ES-I3 (cell line): ENCODE measurements around the gene NUB1.

Source experiments
- H3K36me3 ChIP-seq: 2 replicates; pipeline ENCODE4 v1.6.1; 2013; ENCODE audit warnings: mild to moderate bottlenecking, low read length, control low read depth, moderate library complexity; ENCODE audit not compliant: insufficient read depth
- H3K4me1 ChIP-seq: 2 replicates; pipeline ENCODE4 v1.6.1; 2013; ENCODE audit warnings: mild to moderate bottlenecking, control low read depth, low read length; ENCODE audit not compliant: insufficient read depth
- H3K9ac ChIP-seq: 2 replicates; pipeline ENCODE4 v1.6.1; 2013; ENCODE audit warnings: low read depth, mild to moderate bottlenecking, low read length, moderate library complexity
- H3K9me3 ChIP-seq: 2 replicates; pipeline ENCODE4 v1.6.1; 2013; ENCODE audit warnings: mild to moderate bottlenecking, low read length, moderate library complexity; ENCODE audit not compliant: control insufficient read depth, insufficient read depth

Gene NUB1

GRCh38 chr7:151371266-151371665 is 29.7 kb downstream of the NUB1 start:
- Histone ChIP-seq H3K4me1 (no peaks in the 10 kb centered on the region), H3K9ac (no peak overlapping the region), H3K9me3 (no peaks in the 10 kb centered on the region), H3K36me3 (no peaks in the 10 kb centered on the region; the same call in 1 of the 2 replicates)

DNA sequence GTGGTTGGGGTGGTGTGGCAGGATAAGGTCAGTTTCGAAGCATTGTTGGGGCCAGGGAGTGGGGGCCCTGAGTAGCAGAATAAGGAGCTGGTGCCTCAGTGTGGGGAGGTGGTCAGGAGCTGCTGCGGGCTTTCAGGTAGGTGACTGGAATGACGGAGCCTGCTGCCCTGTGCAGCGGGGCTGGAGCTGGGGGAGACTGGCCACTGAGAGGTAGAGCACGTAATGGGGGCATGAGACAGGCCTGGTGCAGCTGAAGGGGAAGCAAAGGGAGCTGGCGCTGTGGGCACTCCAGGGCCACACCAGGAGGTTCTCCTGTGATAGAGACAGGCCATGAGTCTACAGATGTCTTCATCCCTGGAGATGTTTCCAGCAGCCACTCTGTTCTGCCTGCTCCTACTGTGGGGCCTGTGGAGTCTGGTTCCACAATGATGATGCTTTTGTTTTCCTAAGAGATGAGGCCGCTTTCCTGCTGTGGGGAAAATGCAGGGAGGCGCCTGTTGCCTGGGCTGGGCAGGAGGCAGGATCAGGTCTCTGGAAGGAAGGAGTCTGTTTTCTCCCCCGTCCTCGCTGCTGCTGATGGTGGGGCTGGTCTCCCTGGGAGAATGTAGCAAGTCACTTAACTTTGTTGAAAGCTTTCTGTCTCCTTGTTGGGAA is 31.1 kb downstream of the NUB1 start:
- Histone ChIP-seq H3K36me3 (no peaks in the 10 kb centered on the region; the same call in 1 of the 2 replicates), H3K9ac (no peak overlapping the region), H3K4me1 (no peaks in the 10 kb centered on the region), H3K9me3 (no peaks in the 10 kb centered on the region)

GRCh38 chr7:151373599-151373998 is 32.0 kb downstream of the NUB1 start:
- no peaks in the 10 kb centered on the region for H3K4me1 ChIP-seq
- no peaks in the 10 kb centered on the region; the same call in 1 of the 2 replicates for H3K36me3 ChIP-seq
- no peaks in the 10 kb centered on the region for H3K9me3 ChIP-seq
- no peak overlapping the region for H3K9ac ChIP-seq

DNA sequence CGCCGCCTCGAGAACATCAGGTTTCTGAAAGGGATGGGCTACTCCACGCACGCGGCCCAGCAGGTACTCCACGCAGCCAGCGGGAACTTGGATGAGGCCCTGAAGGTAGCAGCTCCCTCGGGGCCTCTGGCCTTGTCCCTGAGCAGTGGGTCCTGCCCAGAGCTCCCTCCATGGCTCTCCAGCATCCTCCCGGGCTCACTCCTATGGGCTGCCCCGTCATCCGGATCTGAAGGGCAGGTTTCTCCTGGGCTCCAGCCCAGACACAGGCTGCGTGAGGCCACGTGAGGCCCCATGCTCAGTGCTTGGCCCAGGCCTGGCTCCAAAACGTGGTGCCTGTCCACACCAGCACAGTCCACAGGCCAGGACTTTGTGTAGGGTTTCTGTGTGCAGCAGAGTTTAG is 32.5 kb downstream of the NUB1 start:
- H3K36me3 ChIP-seq, result no peaks in the 10 kb centered on the region
- no peaks in the 10 kb centered on the region for H3K4me1 ChIP-seq
- no peaks in the 10 kb centered on the region for H3K9me3 ChIP-seq
- no peak overlapping the region for H3K9ac ChIP-seq

DNA sequence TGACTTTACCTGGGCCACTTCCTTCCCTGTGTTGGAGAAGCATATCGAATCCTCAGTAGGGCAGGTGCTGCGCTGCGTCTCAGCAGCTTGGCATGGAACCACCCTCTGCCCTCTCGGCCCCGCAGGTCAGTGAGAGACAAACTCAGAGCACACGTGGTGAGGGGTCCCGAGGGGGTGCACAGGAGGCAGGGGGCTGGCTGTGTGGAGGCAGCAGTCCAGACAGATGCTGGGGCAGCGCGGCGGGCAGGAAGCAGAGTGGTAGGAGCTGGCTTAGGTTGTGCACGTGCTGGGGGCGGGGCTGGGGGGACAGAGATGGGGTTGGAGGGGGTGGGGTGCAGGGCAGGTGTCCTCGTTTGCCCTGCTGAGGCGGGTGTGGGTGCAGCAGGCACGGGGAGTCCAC is 33.1 kb downstream of the NUB1 start:
- Histone ChIP-seq H3K9me3 (no peaks in the 10 kb centered on the region), H3K4me1 (no peaks in the 10 kb centered on the region), H3K36me3 (no peaks in the 10 kb centered on the region), H3K9ac (no peak overlapping the region)

DNA sequence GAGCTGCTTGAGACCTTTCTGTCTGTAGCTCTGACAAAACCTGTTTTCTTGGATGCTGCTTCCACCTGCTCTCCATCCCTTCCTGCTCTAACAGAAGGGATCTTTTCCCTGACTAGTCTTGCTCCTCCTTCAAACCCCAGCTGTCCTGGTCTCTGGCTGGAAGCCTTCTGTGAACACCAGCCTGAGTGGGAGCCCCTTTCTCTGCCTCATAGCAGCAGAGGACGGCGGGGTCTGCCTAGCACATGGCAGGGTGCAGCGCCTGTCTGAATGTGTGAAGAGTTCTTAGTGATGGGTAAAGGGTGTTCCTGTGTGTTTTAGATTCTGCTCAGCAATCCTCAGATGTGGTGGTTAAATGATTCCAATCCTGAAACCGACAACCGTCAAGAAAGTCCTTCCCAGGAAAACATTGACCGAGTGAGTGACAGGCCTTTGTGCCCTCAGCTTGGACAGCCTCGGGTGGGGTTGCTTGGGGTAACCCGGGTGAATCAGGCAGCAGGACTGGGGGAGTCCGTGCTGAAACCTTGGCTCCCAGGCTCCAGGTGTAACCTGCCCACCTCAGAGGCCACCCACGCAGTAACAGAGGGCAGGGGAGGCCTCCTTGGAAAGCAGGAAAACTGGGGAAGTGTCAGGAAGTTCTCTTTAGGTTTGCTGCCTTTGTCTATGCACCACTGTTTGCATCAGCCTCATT is 34.1 kb downstream of the NUB1 start:
- Histone ChIP-seq H3K36me3 (no peaks in the 10 kb centered on the region), H3K9me3 (no peaks in the 10 kb centered on the region), H3K4me1 (no peaks in the 10 kb centered on the region), H3K9ac (no peak overlapping the region)

GRCh38 chr7:151376218-151376902 is 34.7 kb downstream of the NUB1 start:
- H3K9me3 ChIP-seq, result no peaks in the 10 kb centered on the region
- no peaks in the 10 kb centered on the region for H3K36me3 ChIP-seq
- H3K9ac ChIP-seq, result no peak overlapping the region
- no peaks in the 10 kb centered on the region for H3K4me1 ChIP-seq

GRCh38 chr7:151377406-151377805 is 35.8 kb downstream of the NUB1 start:
- no peaks in the 10 kb centered on the region for H3K36me3 ChIP-seq
- H3K9me3 ChIP-seq, result no peaks in the 10 kb centered on the region

DNA sequence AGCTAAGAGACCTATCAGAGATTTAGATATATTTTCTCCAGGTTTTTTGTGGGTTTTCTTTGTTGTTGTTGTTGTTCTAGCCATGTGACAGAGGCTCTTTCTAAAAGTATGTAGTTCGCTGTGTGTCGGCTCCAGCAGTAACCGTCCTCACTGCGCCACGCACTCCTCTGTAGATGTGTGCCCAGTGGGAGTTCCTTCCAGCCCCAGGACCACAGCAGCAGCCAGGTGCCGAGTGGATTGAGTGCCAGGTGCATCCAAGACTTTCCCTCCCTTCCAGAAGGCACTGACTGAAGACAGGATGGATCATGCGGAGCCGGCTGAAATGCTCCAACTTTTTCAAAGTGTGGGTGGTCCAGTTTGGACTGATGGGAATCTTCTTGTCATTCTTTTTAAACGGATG is 36.4 kb downstream of the NUB1 start:
- Histone ChIP-seq H3K4me1 (no peaks in the 10 kb centered on the region), H3K9me3 (no peaks in the 10 kb centered on the region), H3K36me3 (no peaks in the 10 kb centered on the region), H3K9ac (no peak overlapping the region)

More at GRCh38 chr7:151377406-151377805, 35.8 kb downstream of the NUB1 start:
- H3K9ac ChIP-seq, result no peak overlapping the region
- H3K4me1 ChIP-seq, result no peaks in the 10 kb centered on the region

GRCh38 chr7:151378496-151379192 is 37.0 kb downstream of the NUB1 start:
- H3K9me3 ChIP-seq, result no peaks in the 10 kb centered on the region
- no peak overlapping the region for H3K9ac ChIP-seq
- no peaks in the 10 kb centered on the region for H3K36me3 ChIP-seq
- no peaks in the 10 kb centered on the region for H3K4me1 ChIP-seq

DNA sequence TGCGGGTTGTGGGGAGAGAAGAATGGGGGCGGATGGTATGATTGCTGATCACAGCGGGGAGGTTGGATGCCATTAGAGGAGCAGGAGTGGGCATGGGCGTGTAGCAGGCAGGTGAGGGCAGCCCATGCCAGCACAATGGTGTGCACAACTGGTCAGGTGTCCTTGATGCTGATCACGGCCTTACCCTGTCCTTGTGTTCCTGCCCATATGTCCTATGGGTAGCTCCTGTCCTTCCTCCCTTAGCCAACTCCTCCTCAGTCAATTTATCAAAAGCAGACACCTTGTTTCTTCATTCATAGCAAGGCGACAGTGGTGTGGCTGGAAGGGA is 37.5 kb downstream of the NUB1 start:
- no peaks in the 10 kb centered on the region for H3K9me3 ChIP-seq
- H3K9ac ChIP-seq, result no peak overlapping the region

DNA sequence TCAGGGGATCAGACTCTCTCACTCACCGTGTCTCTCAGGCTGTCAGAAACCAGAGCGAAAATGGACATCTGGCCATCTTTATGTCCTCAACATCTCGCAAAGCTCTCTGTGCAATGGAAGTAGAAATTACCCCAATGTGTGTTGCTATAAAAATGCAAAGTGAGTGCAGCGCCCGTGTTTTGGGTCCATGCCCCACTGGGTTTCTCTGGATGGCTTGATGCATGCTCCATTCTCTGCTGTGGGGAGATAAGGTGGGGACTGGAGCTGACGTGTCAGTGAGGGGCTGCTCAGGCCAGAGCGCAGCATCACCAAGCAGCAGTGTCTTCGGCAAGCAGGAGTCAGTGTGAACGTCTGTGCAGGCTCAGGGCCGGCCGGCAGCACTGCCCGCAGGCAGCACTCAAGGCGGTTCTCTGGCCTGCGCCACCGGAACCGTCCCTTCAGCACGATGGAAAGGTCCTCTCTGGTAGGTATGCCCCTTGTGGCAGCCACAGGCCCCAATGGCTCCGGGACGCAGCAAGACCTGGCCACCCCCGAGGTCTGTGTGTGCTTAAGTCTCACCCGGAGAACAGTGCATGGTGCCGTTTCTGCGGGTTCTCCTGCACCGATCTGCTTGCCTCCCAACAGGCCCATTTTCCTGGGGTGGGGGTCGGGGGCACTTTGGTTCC is 38.1 kb downstream of the NUB1 start:
- H3K9ac ChIP-seq, result no peak overlapping the region
- H3K9me3 ChIP-seq, result no peaks in the 10 kb centered on the region
- no peaks in the 10 kb centered on the region for H3K36me3 ChIP-seq
- H3K4me1 ChIP-seq, result no peaks in the 10 kb centered on the region

More for the DNA sequence above, 37.5 kb downstream of the NUB1 start:
- Histone ChIP-seq H3K4me1 (no peaks in the 10 kb centered on the region), H3K36me3 (no peaks in the 10 kb centered on the region)

GRCh38 chr7:151380199-151381097 is 38.8 kb downstream of the NUB1 start:
- Histone ChIP-seq H3K4me1 (no peaks in the 10 kb centered on the region), H3K9ac (no peak overlapping the region), H3K9me3 (no peaks in the 10 kb centered on the region), H3K36me3 (no peaks in the 10 kb centered on the region)
